SK-N-SH (cell line): ENCODE measurements around the gene B4GALT1.

Source experiments
- EP300 ChIP-seq, 2 experiments: IDR thresholded peaks; 2 replicates each; pipeline versions ENCODE4 v1.4.0 to v1.6.1; 2012; ENCODE audit warnings: borderline replicate concordance in 1 of 2, low read depth in 1 of 2, low read length in 1 of 2
- EZH2phosphoT487 ChIP-seq: fragments of 200-600 bp; sonication (generic); IDR thresholded peaks from 2 replicates; pipeline ENCODE4 v1.6.1; 2017; ENCODE audit warnings: low read depth, mixed run types, mild to moderate bottlenecking, antibody characterized with exemption, moderate library complexity, borderline replicate concordance
- JUND ChIP-seq: IDR thresholded peaks from 2 replicates; pipeline ENCODE4 v1.4.0; 2012
- NRF1 ChIP-seq: IDR thresholded peaks from 2 replicates; pipeline ENCODE4 v1.6.1; 2012; ENCODE audit warnings: low read depth, mild to moderate bottlenecking, low read length
- POLR2AphosphoS5 ChIP-seq: IDR thresholded peaks from 2 replicates; pipeline ENCODE4 v1.6.1; 2012; ENCODE audit warnings: low read depth, low read length
- RFX5 ChIP-seq: IDR thresholded peaks from 2 replicates; pipeline ENCODE4 v1.6.1; 2012; ENCODE audit warnings: mild to moderate bottlenecking, improper control_type of control experiment, low read length
- TCF12 ChIP-seq: IDR thresholded peaks from 2 replicates; pipeline ENCODE4 v1.4.0; 2012
- TF ChIP-seq, protein P1 (sequence below): fragments of 200-600 bp; sonication (generic); IDR thresholded peaks from 2 replicates; pipeline ENCODE4 v1.6.1; 2017; ENCODE audit warnings: antibody characterized with exemption, mild to moderate bottlenecking, moderate library complexity
- TF ChIP-seq, protein P2 (sequence below): fragments of 150-350 bp; IDR thresholded peaks from 2 replicates; pipeline ENCODE4 v1.6.1; 2016; ENCODE audit warnings: mild to moderate bottlenecking, low read depth, low read length

DNA sequence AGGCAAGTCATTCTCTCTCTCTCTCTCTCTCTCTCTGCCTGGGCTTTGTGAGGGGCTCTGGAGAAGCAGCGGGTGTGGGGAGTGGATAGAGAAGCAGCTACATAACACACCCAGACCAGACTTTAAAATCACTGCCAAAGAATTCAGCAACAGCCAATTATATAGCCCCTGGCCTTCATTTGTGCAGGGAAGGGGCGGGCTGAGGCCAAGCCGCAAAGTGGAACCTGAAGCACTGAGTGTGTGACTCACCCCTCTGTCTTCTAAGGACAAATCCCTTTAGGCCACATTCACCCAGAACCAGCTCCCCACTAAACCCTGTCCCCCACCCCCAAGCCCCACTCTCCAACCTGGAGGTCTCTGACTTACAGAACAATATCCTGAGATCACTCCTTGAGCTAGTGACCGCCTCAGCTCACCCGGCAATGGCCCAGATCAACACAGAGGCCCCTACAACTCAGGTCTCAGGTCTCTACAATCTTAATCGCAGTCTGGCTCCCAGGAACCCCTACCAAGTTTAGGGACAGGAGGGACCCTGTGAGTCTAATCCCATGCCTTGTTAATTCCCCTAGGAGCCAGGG, 6.0 kb downstream of the B4GALT1 start:
- peak in 1 of 2 experiments; percentile 37; a peak in 1 of 4 replicates for TF ChIP-seq EP300 (IDR thresholded peaks at IDR 0.05; ENCODE audit: borderline replicate concordance in 1 of 2, low read depth in 1 of 2, low read length in 1 of 2)
- TF ChIP-seq, protein P1, sequence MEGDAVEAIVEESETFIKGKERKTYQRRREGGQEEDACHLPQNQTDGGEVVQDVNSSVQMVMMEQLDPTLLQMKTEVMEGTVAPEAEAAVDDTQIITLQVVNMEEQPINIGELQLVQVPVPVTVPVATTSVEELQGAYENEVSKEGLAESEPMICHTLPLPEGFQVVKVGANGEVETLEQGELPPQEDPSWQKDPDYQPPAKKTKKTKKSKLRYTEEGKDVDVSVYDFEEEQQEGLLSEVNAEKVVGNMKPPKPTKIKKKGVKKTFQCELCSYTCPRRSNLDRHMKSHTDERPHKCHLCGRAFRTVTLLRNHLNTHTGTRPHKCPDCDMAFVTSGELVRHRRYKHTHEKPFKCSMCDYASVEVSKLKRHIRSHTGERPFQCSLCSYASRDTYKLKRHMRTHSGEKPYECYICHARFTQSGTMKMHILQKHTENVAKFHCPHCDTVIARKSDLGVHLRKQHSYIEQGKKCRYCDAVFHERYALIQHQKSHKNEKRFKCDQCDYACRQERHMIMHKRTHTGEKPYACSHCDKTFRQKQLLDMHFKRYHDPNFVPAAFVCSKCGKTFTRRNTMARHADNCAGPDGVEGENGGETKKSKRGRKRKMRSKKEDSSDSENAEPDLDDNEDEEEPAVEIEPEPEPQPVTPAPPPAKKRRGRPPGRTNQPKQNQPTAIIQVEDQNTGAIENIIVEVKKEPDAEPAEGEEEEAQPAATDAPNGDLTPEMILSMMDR, result no peak
- TF ChIP-seq, protein P2, sequence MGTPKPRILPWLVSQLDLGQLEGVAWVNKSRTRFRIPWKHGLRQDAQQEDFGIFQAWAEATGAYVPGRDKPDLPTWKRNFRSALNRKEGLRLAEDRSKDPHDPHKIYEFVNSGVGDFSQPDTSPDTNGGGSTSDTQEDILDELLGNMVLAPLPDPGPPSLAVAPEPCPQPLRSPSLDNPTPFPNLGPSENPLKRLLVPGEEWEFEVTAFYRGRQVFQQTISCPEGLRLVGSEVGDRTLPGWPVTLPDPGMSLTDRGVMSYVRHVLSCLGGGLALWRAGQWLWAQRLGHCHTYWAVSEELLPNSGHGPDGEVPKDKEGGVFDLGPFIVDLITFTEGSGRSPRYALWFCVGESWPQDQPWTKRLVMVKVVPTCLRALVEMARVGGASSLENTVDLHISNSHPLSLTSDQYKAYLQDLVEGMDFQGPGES, result no peak
- TF ChIP-seq NRF1, result no peak
- peak; percentile 77 for TF ChIP-seq TCF12
- peak; percentile 74 for TF ChIP-seq POLR2AphosphoS5
- no peak for TF ChIP-seq RFX5
- no peak for TF ChIP-seq EZH2phosphoT487
- peak; percentile 69; the same call in 1 of the 2 replicates for TF ChIP-seq JUND
